Measurements from ENCODE around the gene PIEZO2.

- no peak for TF ChIP-seq CTCF (IDR thresholded peaks at IDR 0.05)
- TF ChIP-seq EZH2 (IDR thresholded peaks at IDR 0.05; ENCODE audit: borderline replicate concordance, insufficient read depth, low read depth, low read length, poor library complexity, severe bottlenecking), result no peak
Measured at GRCh38 chr18:10989486-10989885, 159.9 kb downstream of the PIEZO2 start.

Measured in B cell (primary cell).